Dendritic cell treated with granulocyte-macrophage colony-stimulating factor and Interleukin-4, amounts not matched to agents 40 ng/mL and 50 ng/mL, for 4 days (primary cell): ENCODE results near the gene ATRN.

Source experiments
- H3K27ac Mint-ChIP-seq: one replicate; pipeline ENCODE4 v1.8.0; 2022; ENCODE audit warnings: mild to moderate bottlenecking, mixed read lengths
- H3K27me3 Mint-ChIP-seq: one replicate; pipeline ENCODE4 v1.8.0; 2022; ENCODE audit warnings: mild to moderate bottlenecking, mixed read lengths
- H3K36me3 Mint-ChIP-seq: one replicate; pipeline ENCODE4 v1.8.0; 2022; ENCODE audit warnings: low read depth, mixed read lengths
- H3K4me1 Mint-ChIP-seq: one replicate; pipeline ENCODE4 v1.8.0; 2022; ENCODE audit warnings: low read depth, mixed read lengths
- H3K4me3 Mint-ChIP-seq: one replicate; pipeline ENCODE4 v1.8.0; 2022; ENCODE audit warnings: mild to moderate bottlenecking, moderate library complexity, mixed read lengths
- H3K9me3 Mint-ChIP-seq: one replicate; pipeline ENCODE4 v1.8.0; 2022; ENCODE audit warnings: mixed read lengths
- intact Hi-C: fragments of 100-400 bp; cut with micrococcal nuclease; formaldehyde crosslinking; loops from one replicate; pipeline ENCODE4 v1.15.0; 2022

The ATRN gene

DNA sequence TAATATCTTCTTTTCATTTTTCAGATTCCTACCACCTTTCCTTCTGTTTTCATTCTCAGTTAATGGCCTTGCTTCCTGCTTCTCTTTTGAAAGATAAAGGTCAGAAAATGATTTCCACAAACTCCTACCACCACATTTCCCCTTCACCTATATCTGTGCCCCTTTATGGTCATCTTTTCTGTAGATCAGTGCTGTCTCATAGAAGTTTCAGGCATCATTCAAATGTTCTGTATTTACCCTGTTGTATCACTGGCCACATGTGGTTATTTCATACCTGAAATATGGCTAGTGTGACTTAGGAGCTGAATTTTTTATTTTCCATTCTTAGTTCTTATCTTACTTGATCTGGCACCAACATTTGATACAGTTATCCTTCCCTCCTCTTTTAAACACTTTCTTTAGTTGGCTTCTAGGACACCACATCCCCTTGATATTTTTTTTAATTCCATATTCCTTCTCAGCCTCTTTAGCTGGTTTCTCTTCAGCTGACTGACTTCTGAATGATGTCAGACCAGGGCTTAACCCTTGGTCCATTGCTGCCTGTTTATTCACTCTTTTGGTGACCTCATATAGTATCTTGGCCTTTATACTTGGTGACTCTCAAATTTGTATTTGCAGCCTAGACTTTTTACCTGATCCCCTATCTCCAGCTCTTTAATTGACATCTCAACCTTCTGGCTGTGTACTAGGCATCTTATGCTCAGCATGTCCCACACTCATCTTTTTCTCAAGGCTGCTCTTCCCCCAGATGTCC, 81.0 kb downstream of the ATRN start:
- no peaks in the 10 kb centered on the region for H3K9me3 Mint-ChIP-seq
- peaks cover 32% of the 10 kb centered on the region for H3K4me1 Mint-ChIP-seq
- intact Hi-C loops = loop anchor here (10.0 kb wide), 1 partner anchor 147 kb away; the partner anchor contains the start of gene DNAAF9
- H3K27me3 Mint-ChIP-seq = no peaks in the 10 kb centered on the region
- H3K27ac Mint-ChIP-seq = peak overlapping the region; percentile 30
- H3K4me3 Mint-ChIP-seq = no peak overlapping the region
- H3K36me3 Mint-ChIP-seq = peaks cover 67% of the 10 kb centered on the region

DNA sequence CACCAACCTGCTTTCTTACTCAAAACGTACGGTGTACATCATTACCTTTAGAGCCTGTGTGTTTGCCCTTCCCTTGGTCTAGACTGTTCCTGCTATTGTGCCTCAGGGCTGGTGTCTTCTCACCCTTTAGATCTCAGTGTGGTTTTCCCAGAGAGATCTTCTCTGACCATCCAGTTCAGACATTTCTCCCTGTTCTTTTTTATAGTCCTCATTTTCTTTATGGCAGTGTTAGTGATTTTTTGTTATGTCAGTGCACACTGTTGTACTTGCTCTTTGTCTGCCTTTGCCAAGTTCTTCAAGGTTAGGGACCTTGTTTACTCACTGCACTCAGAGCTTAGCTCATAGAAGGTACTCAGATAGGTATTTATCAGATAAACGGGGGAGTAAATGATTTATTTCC, 82.8 kb downstream of the ATRN start:
- H3K36me3 Mint-ChIP-seq = peaks cover 52% of the 10 kb centered on the region
- H3K9me3 Mint-ChIP-seq = no peaks in the 10 kb centered on the region
- no peak overlapping the region for H3K4me3 Mint-ChIP-seq
- H3K4me1 Mint-ChIP-seq = peaks cover 40% of the 10 kb centered on the region
- intact Hi-C loops = loop anchor here (10.0 kb wide), 1 partner anchor 149 kb away; the partner anchor contains the start of gene DNAAF9
- no peak overlapping the region for H3K27ac Mint-ChIP-seq
- no peaks in the 10 kb centered on the region for H3K27me3 Mint-ChIP-seq

GRCh38 chr20:3557237-3557785, 86.5 kb downstream of the ATRN start:
- H3K9me3 Mint-ChIP-seq = no peaks in the 10 kb centered on the region
- intact Hi-C loops = loop anchor here (10.0 kb wide), 1 partner anchor 153 kb away; the partner anchor contains the start of gene DNAAF9

DNA sequence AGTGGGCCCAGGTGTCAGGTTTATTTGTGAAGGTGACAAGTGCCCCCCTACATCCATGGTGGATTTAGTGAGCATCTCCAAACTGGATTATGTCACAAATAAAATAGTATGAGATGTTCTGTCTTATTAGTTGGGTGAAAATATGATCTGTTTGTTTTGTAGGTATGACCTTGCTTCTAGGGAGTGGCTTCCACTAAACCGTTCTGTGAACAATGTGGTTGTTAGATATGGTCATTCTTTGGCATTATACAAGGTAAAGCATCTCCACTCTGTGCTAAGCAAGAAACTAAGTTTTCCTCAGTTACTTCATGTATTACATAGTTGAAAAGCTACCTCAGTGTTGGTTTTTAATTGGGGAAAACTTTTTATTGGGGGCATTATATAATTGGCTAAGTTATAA, 88.4 kb downstream of the ATRN start:
- no peak overlapping the region for H3K4me3 Mint-ChIP-seq
- no peaks in the 10 kb centered on the region for H3K9me3 Mint-ChIP-seq
- intact Hi-C loops = loop anchor here (10.0 kb wide), 1 partner anchor 154 kb away; the partner anchor contains the start of gene DNAAF9
- peak overlapping the region; percentile 30 for H3K27ac Mint-ChIP-seq
- H3K27me3 Mint-ChIP-seq = no peaks in the 10 kb centered on the region
- peaks cover 39% of the 10 kb centered on the region for H3K4me1 Mint-ChIP-seq
- H3K36me3 Mint-ChIP-seq = peaks cover 19% of the 10 kb centered on the region

More at GRCh38 chr20:3557237-3557785, 86.5 kb downstream of the ATRN start:
- H3K4me1 Mint-ChIP-seq = peaks cover 46% of the 10 kb centered on the region
- H3K27me3 Mint-ChIP-seq = no peaks in the 10 kb centered on the region
- peak overlapping the region; percentile 79 for H3K4me3 Mint-ChIP-seq
- peak overlapping the region; percentile 94 for H3K27ac Mint-ChIP-seq
- H3K36me3 Mint-ChIP-seq = peaks cover 25% of the 10 kb centered on the region

- H3K27me3 Mint-ChIP-seq = no peaks in the 10 kb centered on the region
- intact Hi-C loops = loop anchor here (5.0 to 10.0 kb wide), 2 partner anchors 153 to 155 kb away; partner anchors contain the start of genes DNAAF9 and SIGLEC1
- no peaks in the 10 kb centered on the region for H3K9me3 Mint-ChIP-seq
- peaks cover 39% of the 10 kb centered on the region for H3K4me1 Mint-ChIP-seq
- H3K4me3 Mint-ChIP-seq = no peak overlapping the region
- peaks cover 23% of the 10 kb centered on the region for H3K36me3 Mint-ChIP-seq
- H3K27ac Mint-ChIP-seq = peak overlapping the region; percentile 85
Measured at GRCh38 chr20:3559637-3560036, 88.8 kb downstream of the ATRN start.

DNA sequence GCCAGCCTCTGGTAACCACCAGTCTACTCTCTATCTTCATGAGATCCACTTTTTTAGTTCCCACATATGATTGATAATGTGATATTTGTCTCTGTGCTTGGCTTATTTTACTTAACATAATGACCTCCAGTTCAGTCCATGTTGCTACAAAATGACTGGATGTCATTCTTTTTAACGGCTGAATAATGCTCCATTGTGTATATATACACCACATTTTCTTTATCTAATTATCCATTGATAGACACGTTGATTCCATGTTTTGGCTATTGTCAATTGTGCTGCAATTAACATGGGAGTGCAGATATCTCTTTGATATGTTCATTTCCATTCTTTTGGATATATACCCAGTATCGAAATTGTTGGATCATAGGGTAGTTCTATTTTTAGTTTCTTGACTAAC, 89.3 kb downstream of the ATRN start:
- Mint-ChIP-seq H3K27ac (peak overlapping the region; percentile 85), H3K27me3 (no peaks in the 10 kb centered on the region), H3K4me3 (peak overlapping the region; percentile 9), H3K9me3 (no peaks in the 10 kb centered on the region), H3K4me1 (peaks cover 37% of the 10 kb centered on the region), H3K36me3 (peaks cover 27% of the 10 kb centered on the region)
- intact Hi-C loops = loop anchor here (5.0 kb wide), 1 partner anchor 152 kb away; the partner anchor contains the start of gene SIGLEC1

- no peaks in the 10 kb centered on the region for H3K9me3 Mint-ChIP-seq
- peaks cover 33% of the 10 kb centered on the region for H3K4me1 Mint-ChIP-seq
- H3K27me3 Mint-ChIP-seq = no peaks in the 10 kb centered on the region
- intact Hi-C loops = loop anchor here (5.0 kb wide), 1 partner anchor 152 kb away; the partner anchor contains the start of gene SIGLEC1
- H3K36me3 Mint-ChIP-seq = peaks cover 30% of the 10 kb centered on the region
- peak overlapping the region; percentile 85 for H3K27ac Mint-ChIP-seq
- H3K4me3 Mint-ChIP-seq = no peak overlapping the region
Measured at GRCh38 chr20:3560578-3560977, 89.8 kb downstream of the ATRN start.

- Mint-ChIP-seq H3K27me3 (no peaks in the 10 kb centered on the region), H3K9me3 (no peaks in the 10 kb centered on the region), H3K4me1 (peaks cover 12% of the 10 kb centered on the region), H3K36me3 (peaks cover 51% of the 10 kb centered on the region), H3K4me3 (no peak overlapping the region), H3K27ac (no peak overlapping the region)
- intact Hi-C loops = loop anchor here (5.0 kb wide), 1 partner anchor 149 kb away; the partner anchor contains the start of gene SIGLEC1
Measured at GRCh38 chr20:3563133-3563532, 92.3 kb downstream of the ATRN start.

- Mint-ChIP-seq H3K4me1 (peaks cover 12% of the 10 kb centered on the region), H3K4me3 (no peak overlapping the region), H3K27me3 (no peaks in the 10 kb centered on the region), H3K27ac (no peak overlapping the region), H3K36me3 (peaks cover 52% of the 10 kb centered on the region), H3K9me3 (no peaks in the 10 kb centered on the region)
- intact Hi-C loops = loop anchor here (5.0 kb wide), 1 partner anchor 149 kb away; the partner anchor contains the start of gene SIGLEC1
Measured at GRCh38 chr20:3563548-3564177, 92.8 kb downstream of the ATRN start.

DNA sequence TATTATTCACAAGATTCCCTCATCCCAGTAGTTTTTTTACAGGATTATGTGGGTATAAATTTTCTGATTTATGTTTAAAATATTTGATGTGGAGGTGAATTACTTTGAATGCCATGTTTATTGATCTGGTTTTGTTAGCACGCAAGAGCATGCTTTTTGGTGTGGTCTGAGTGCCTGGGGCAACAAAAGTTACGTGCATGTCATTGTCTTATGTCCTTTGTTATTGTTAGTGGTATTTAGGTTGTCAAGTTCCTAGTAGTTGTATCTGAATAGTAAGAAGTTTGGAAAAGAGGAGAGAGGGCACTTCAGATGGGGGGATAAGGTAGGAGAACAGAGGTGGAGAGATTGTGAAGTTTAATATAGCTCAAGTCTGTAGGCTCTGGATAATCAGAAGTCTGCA, 95.0 kb downstream of the ATRN start:
- peaks cover 56% of the 10 kb centered on the region for H3K36me3 Mint-ChIP-seq
- H3K4me1 Mint-ChIP-seq = no peaks in the 10 kb centered on the region
- no peaks in the 10 kb centered on the region for H3K27me3 Mint-ChIP-seq
- no peak overlapping the region for H3K27ac Mint-ChIP-seq
- no peaks in the 10 kb centered on the region for H3K9me3 Mint-ChIP-seq
- no peak overlapping the region for H3K4me3 Mint-ChIP-seq
- intact Hi-C loops = no loop called here

GRCh38 chr20:3572151-3572550, 101.3 kb downstream of the ATRN start:
- intact Hi-C loops = no loop called here
- Mint-ChIP-seq H3K9me3 (no peaks in the 10 kb centered on the region), H3K36me3 (peaks cover 71% of the 10 kb centered on the region), H3K27ac (no peak overlapping the region), H3K27me3 (no peaks in the 10 kb centered on the region), H3K4me3 (no peak overlapping the region), H3K4me1 (no peaks in the 10 kb centered on the region)

DNA sequence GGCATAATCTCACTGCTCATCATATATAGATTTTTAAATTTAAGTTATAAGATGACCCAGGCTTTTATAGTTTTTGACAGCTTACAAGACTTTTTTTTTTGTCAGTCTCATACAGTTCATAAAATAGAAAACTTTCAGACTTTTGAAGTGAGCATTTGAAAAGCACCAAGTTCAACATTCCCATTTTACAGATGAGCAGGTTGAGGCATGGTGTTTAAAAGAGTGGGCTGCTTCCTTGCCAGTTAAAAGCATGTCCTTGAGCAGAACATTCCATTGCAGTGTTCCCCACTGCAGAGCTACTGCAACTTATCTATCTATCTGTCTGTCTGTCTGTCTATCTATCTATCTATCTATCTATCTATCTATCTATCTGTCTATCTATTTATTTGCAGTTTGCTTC, 105.5 kb downstream of the ATRN start:
- intact Hi-C loops = no loop called here
- H3K27ac Mint-ChIP-seq = no peak overlapping the region
- peaks cover 91% of the 10 kb centered on the region for H3K36me3 Mint-ChIP-seq
- H3K4me3 Mint-ChIP-seq = no peak overlapping the region
- H3K4me1 Mint-ChIP-seq = peaks cover 5% of the 10 kb centered on the region
- H3K9me3 Mint-ChIP-seq = no peaks in the 10 kb centered on the region
- H3K27me3 Mint-ChIP-seq = no peaks in the 10 kb centered on the region

DNA sequence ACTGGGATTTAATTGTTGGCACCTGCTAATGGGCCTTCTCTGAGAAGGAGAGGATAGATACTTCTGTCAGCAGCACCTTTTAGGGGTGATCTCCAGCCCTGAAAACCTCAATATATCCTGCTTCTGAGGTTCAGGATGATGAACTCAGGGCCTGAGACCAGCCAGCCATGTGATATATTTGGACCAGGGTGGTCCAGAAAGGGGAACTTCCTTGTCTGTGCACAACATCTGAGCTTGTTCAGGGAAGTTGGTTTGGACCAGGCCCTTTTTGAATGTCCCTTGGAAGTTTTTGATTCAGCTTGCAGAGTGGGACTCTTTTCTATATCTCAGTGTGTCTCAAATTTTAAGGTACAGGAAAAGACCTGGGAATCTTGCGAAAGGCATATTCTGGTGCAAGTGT, 106.5 kb downstream of the ATRN start:
- Mint-ChIP-seq H3K4me3 (no peak overlapping the region), H3K27ac (no peak overlapping the region), H3K27me3 (no peaks in the 10 kb centered on the region), H3K4me1 (peaks cover 5% of the 10 kb centered on the region), H3K36me3 (peaks cover 95% of the 10 kb centered on the region), H3K9me3 (no peaks in the 10 kb centered on the region)
- intact Hi-C loops = no loop called here

DNA sequence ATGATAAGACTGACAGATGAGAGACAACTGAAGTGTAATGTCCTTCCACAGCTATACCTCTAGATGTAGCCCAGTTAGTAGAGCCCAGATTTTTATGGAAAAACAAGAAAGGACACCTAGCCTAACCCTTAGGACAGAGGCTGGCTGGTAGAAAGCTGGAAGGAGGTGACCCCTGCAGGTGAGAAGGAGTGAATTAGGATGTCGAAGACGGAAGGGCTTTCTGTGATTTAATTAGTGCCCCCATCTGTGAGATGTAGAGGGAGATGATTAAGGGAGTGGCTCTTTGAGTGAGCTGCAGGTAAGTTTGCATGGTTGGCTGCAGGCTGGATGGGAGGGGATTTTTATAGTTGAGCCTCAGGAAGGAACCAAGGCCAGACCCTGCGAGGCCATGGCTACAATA, 109.6 kb downstream of the ATRN start:
- H3K4me3 Mint-ChIP-seq = no peak overlapping the region
- H3K9me3 Mint-ChIP-seq = no peaks in the 10 kb centered on the region
- H3K27me3 Mint-ChIP-seq = no peaks in the 10 kb centered on the region
- intact Hi-C loops = no loop called here
- H3K36me3 Mint-ChIP-seq = peaks cover 95% of the 10 kb centered on the region
- peaks cover 5% of the 10 kb centered on the region for H3K4me1 Mint-ChIP-seq
- H3K27ac Mint-ChIP-seq = no peak overlapping the region
